HK-2 (cell line): Measurements from ENCODE around the gene COQ4.

Experiments used
- DNase-seq: peaks from one replicate; pipeline ENCODE4 v3.0.0-alpha.2; 2018; ENCODE audit not compliant: unreplicated experiment

COQ4 gene

DNA sequence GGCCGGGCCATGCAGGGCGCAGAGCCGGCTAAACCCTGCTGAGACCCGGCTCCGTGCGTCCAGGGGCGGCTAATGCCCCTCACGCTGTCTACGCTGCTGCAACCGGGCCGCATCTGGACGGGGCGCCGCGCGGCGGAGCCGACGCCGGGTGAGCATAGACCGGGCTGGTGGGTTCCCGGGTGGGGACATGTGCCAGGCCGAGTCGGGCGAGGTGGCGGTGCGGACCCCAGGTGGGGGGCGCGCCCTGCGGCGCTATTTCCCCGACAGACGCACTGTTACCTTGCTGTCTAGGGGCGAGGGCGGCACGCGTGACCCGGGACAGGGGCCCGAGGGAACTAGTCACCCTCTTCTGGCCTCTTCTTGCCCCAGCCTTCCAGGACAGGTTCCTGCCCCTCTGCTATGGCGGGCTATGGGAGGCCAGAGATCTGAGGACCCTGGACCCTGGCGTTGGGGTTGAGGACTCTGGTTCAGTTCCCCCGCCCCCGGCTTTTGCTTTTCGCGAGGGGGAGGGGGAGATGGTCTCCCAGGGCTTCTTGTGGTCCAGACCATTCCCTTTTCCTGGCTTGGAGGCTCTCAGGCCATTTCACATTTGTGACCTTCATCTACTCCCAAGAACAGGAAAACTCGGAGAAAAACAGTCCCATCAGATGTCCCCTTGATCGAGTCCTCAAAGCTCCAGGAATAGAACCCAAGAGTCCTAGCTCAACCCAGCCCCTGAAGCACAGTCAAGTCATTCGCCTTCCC is 18.2 kb downstream of the COQ4 start:
- DNase-seq, result no peak

GRCh38 chr9:128341435-128341849 is 18.8 kb downstream of the COQ4 start:
- peak; percentile 75 for DNase-seq

DNA sequence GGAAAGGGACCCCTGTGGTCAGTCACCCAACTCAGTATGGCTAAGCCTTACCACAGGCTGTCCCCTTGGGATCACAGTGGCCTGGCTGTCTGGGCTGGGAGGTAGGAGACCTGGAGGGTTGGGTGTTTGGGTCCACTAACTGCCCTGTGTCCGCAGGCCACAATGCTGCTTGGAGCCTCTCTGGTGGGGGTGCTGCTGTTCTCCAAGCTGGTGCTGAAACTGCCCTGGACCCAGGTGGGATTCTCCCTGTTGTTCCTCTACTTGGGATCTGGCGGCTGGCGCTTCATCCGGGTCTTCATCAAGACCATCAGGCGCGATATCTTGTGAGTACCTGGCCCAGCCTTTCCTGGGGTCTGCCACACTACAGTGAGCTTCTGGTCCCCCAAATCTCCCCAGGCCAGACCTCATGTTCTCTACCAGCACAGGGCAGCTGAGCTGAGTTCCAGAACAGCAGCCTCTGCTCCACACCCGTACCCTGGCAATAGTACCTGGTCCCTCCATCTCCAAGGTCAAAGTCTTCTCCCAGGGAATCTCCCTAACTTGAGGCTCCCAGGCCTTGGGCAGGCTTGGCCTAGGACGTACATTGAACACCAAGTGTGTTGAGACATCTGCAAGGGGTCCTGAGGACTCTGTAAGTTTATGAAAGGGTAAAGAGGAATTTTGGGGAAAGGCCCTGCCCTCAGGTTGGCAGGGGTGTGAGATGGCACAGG is 20.5 kb downstream of the COQ4 start:
- no peak for DNase-seq

- no peak for DNase-seq
These were observed 21.2 kb downstream of the COQ4 start for GRCh38 chr9:128343855-128344254.

DNA sequence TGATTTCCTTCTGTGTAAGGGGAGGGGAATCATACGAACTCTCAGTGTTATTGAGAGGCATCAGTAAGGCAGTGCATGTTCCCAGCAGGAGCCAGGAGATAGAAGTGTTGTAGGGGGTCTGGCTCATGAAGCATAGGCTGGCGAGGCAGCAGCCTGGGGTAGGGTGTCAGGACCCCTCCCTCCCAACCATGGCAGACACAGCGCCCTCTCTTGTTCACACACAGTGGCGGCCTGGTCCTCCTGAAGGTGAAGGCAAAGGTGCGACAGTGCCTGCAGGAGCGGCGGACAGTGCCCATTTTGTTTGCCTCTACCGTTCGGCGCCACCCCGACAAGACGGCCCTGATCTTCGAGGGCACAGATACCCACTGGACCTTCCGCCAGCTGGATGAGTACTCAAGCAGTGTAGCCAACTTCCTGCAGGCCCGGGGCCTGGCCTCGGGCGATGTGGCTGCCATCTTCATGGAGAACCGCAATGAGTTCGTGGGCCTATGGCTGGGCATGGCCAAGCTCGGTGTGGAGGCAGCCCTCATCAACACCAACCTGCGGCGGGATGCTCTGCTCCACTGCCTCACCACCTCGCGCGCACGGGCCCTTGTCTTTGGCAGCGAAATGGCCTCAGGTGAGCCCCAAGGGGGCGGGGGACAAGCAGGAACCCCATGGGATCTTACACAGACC is 22.4 kb downstream of the COQ4 start:
- DNase-seq, result no peak

GRCh38 chr9:128349125-128349524 is 26.5 kb downstream of the COQ4 start:
- no peak for DNase-seq

DNA sequence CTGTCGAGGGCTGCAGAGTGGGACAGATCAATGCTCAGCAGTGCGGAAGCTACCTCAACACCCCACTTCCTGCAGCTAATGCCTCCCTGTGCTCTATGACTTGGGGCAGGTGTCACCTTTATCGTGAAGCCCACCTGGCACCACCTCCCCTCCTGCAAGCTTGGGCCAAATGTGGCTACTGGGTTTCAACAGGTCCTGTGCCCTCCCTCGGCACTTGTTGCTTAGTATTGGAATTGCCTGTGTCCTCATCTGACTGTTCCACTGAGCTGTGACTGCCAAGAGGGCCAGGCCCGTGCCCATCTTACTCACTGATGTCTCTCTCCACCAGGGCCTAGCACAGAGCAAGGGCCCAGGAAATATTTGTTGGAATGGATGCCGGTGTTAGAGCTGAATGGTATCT is 27.1 kb downstream of the COQ4 start:
- no peak for DNase-seq

- DNase-seq, result no peak
These were observed 32.8 kb downstream of the COQ4 start for GRCh38 chr9:128355451-128355850.

- no peak for DNase-seq
These were observed 35.5 kb downstream of the COQ4 start for GRCh38 chr9:128358090-128358489.

GRCh38 chr9:128358861-128359260 is 36.2 kb downstream of the COQ4 start:
- DNase-seq, result no peak

DNA sequence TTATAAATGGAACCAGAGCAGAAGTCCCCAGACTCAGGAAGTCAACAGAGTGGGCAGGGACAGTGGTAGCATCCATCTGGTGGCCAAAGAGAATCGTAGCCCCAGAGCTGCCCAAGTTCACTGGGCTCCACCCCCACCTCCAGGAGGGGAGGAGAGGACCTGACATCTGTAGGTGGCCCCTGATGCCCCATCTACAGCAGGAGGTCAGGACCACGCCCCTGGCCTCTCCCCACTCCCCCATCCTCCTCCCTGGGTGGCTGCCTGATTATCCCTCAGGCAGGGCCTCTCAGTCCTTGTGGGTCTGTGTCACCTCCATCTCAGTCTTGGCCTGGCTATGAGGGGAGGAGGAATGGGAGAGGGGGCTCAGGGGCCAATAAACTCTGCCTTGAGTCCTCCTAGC is 38.2 kb downstream of the COQ4 start:
- DNase-seq, result no peak

DNA sequence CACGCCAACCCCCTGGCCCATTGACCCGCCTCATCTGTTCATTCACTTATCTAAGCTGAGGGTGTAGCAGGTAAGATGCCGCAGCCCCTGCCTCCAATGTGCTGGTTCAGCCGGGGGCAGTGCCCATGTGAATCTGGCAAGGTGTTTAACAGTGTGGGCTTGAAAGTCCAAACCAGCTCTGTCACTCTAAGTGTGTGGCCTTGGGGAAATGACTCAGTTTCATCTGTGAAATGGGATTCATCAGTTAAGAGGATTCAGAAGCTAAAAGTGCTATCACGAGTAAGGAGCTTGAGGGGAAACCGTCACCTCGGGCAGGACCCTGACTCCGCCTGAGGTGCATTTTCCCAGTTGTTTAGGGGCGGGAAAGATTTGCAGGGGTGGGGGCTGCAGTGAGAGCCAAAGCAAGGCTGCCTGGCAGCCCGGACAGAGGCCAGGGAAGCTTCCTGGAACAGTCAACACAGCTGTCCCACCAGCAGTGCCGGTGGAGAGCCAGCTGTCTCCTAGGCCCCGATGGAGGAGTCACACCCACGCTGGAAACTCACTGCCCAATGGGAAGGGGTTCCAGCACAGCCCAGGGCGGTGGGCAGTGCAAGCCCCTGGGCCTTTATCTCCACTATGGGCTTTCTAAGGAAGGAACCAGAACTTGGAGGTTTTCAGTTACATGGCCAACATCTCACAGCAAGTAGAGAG is 38.8 kb downstream of the COQ4 start:
- DNase-seq, result no peak

GRCh38 chr9:128361986-128362646 is 39.5 kb downstream of the COQ4 start:
- DNase-seq, result peak; percentile 82

DNA sequence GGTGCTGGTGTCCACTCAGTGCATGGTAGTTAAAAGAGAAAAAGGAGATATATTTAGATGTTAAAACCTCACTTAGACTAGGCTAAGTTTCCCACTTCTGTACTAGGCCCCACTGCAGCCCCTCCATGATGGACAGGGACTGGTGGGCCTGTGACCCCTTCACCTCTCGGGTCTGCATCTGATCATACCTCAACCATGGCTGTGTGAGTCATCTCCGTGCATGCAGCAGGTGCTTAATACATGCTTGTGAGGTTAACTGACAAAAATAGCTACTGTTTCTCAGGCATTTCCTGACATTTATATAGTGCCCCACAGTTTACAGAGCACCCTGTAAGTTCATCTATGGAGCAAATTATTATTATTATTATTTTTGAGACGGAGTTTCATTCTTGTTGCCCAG is 40.1 kb downstream of the COQ4 start:
- no peak for DNase-seq

DNA sequence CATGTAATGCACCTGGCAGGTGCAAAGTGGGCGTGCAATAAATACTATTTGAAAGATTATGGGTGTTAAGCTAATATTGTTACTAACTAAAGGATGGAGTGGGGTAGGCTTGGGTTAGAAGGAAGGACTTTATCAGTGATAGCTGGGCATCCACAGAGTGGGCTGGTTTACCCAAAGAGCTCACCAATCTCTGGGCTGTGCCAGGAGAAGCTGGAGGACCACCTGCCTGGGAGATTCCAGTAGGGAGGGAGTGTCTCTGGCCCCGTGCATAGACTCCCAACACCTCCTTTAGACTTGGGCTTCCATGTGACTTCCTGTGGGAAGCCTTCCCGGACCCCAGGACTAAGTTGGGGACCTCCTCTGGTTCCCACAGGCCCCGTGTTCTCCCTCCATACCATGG is 42.9 kb downstream of the COQ4 start:
- DNase-seq, result no peak

GRCh38 chr9:128369024-128369706 is 46.5 kb downstream of the COQ4 start:
- DNase-seq, result no peak

- DNase-seq, result peak; percentile 20
These were observed 47.7 kb downstream of the COQ4 start for GRCh38 chr9:128370367-128370751.

DNA sequence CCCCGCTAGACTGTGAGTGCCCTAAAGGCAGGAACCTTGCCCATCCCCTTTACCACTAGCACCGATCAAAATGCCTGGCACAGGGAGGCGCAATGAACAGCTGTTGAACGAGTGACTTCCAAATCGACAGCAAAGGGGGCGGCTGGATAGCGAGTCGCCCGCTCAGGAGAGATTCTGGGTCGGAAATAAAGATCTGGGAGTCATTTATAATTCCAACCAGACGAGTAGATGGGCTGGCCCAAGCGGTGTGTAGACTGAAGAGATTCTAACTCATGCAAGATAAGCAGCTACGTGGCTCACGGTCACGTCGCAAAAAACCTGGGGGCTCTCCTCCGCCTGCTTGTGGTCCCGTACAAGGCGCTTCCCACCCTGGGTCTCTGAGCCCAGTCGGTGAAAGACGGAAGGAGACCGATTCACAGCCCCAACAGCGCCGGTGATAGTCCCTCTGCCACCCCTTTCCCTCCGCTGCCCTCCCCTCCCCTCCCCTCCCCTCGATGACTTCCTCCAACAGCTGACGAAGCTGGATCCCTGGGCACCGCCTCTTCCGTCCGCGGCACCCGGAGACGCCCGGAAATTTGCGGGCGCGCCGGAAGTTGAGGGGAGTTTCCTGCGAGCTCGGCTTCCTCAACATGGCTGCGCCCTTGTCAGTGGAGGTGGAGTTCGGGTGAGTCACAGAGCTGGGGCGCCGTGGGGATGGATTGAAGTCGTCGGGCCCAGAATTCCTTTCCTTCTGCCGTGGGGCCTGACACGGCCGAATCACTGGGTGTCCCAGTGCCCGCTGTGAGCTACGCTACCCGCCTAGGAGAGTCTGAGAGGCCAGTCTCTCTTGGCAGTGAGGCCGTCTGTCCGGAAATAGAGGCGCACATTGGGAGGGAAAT is 48.4 kb downstream of the COQ4 start, which contains the start of gene URM1:
Gene URM1 (plus strand): TSS at position 623 of the 878 bp plus-strand sequence. CDS start 7 bp downstream, at position 630.
- DNase-seq, result peak; percentile 97

GRCh38 chr9:128371630-128372117 is 49.0 kb downstream of the COQ4 start:
- no peak for DNase-seq

GRCh38 chr9:128372188-128372641 is 49.6 kb downstream of the COQ4 start:
- DNase-seq, result peak; percentile 18
